HG03342 (cell line): ENCODE data around the gene GCHFR.

Experiments used
- ATAC-seq: cut with Tn5 transposase; IDR thresholded peaks from one replicate; pipeline ENCODE4 v1.9.1; 2021; ENCODE audit warnings: mild to moderate bottlenecking, moderate library complexity; ENCODE audit not compliant: unreplicated experiment

The GCHFR gene

DNA sequence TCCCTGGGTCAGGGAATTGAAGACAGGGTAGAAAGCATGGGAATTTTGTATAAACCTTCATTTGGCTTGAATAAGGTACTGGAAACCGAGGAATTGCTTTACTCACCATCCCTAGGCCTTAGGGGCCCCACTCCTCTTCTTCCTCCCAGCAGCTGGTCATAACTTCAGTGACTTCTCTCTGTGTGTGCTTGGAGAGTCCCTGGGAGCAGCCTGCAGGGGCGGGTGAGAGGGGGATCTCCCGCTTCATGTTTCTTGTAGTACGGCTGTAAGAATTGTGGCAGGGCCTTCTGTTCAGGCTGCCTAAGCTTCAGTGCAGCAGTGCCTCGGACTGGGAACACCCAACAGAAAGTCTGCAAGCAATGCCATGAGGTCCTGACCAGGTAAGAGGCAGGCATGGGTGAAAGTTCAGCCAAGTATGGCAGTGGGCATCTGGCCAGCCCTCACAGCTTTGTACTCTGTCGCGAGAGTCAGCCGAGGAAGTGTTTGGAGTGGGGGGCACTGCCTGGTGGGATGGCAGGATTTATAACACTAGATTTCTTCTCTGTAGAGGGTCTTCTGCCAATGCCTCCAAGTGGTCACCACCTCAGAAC lies 45.1 kb downstream of the GCHFR start:
- no peak for ATAC-seq

DNA sequence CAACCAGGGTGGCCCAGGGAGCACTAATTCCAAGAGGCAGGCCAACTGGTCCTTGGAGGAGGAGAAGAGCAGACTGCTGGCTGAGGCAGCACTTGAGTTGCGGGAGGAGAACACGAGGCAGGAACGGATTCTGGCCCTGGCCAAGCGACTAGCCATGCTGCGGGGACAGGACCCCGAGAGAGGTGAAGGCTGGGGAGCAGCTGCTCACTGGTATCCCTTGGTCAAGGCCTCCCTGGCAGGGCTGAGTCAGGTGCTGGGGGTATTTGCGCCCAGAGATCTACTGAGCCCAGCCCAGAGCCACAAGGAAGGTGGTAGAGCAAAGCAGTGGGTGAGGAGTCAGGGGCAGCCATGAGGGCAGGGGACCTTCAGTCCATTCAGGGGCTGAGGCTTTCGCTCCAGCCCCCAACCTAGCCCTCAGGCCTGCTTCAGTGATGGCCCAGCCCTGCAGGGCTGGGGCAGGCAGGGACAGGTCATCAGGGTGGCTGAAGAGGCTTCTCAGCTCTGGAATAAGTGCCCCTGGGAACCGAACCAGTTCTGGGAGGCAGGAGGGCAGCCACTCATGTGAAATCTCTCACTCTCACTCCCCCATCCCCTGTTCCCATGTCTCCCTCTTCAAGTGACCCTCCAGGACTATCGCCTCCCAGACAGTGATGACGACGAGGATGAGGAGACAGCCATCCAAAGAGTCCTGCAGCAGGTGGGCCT lies 49.0 kb downstream of the GCHFR start:
- ATAC-seq: no peak

DNA sequence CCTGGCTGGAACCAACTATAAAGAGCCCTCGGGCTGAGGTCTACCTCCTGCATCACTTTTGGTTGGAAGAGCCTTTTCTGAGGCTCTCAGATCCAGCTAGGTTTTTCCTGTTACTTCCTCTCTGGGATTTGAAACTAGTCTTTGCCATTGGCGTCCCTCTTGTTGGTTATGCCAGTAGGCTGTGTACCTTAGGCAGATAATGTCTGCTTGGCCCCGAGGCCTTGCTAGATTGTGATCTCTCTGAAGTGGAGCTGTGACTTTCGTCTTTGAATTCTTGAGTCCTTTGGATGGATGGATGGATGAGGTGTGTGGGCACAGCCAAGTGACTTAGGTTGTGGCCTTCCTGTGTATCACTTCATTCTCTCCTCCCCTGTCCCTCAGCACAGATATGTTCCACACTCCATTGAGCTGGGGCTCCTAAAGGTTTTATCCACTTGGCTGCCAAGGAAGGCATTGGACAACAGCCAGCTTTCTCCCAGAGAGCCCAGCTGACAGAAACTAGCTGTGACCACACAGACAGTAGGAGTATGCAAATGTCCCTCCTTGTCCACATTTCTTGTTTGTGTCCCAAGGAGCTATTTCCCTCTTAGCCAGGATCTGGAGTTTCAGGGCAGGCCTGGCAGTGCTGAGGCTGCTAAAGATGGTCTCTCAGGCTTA lies 51.3 kb downstream of the GCHFR start:
- no peak for ATAC-seq
